DND-41 (cell line): Measurements from ENCODE around the gene EXOC4.

Source experiments
- ATAC-seq: fragments of 200-7000 bp; cut with Tn5 transposase; 3 replicates; pipeline ENCODE4 v1.9.1; 2021; ENCODE audit warnings: low read depth; ENCODE audit not compliant: insufficient read depth
- DNase-seq: peaks from one replicate; pipeline ENCODE4 v3.0.0-alpha.2; 2020
- H2AFZ ChIP-seq: 2 replicates; pipeline ENCODE4 v1.6.0; 2012; ENCODE audit warnings: low read depth, low read length
- H3K27ac ChIP-seq: 2 replicates; pipeline ENCODE4 v1.5.1; 2012; ENCODE audit warnings: low read length, inconsistent platforms
- H3K27me3 ChIP-seq: fragments of 200-600 bp; sonication (generic); 2 replicates; pipeline ENCODE4 v1.6.0; 2012; ENCODE audit warnings: low read length, mild to moderate bottlenecking, inconsistent platforms; ENCODE audit not compliant: insufficient read depth, poor library complexity
- H3K36me3 ChIP-seq: 2 replicates; pipeline ENCODE4 v1.5.1; 2012; ENCODE audit warnings: low read length, inconsistent platforms; ENCODE audit not compliant: insufficient read depth
- H3K4me1 ChIP-seq: 2 replicates; pipeline ENCODE4 v1.5.1; 2012; ENCODE audit warnings: mild to moderate bottlenecking, low read length; ENCODE audit not compliant: insufficient read depth
- H3K4me2 ChIP-seq: 2 replicates; pipeline ENCODE4 v1.6.0; 2012; ENCODE audit warnings: mild to moderate bottlenecking, moderate library complexity, low read length, inconsistent platforms; ENCODE audit not compliant: insufficient read depth
- H3K4me3 ChIP-seq, 2 experiments: fragments of 200-600 bp in 1 of 2; shearing (Covaris generic) in 1 of 2; 2 replicates each; pipeline ENCODE4 v1.5.1; 2012 to 2016; ENCODE audit warnings: inconsistent platforms in 2 of 2, low read length in 2 of 2, mild to moderate bottlenecking in 2 of 2, low read depth in 1 of 2, moderate library complexity in 1 of 2
- H3K79me2 ChIP-seq: 2 replicates; pipeline ENCODE4 v1.6.0; 2012; ENCODE audit warnings: low read length, inconsistent platforms; ENCODE audit not compliant: insufficient read depth
- H3K9ac ChIP-seq: 2 replicates; pipeline ENCODE4 v1.6.0; 2012; ENCODE audit warnings: low read depth, mild to moderate bottlenecking, inconsistent platforms, low read length, moderate library complexity
- H3K9me3 ChIP-seq: 2 replicates; pipeline ENCODE4 v1.5.1; 2012; ENCODE audit warnings: low read length, moderate library complexity, mild to moderate bottlenecking, inconsistent platforms; ENCODE audit not compliant: insufficient read depth, severe bottlenecking
- H4K20me1 ChIP-seq: 2 replicates; pipeline ENCODE4 v1.6.0; 2012; ENCODE audit warnings: low read length; ENCODE audit not compliant: insufficient read depth
- CTCF ChIP-seq: IDR thresholded peaks from 2 replicates; pipeline ENCODE4 v1.5.1; 2012; ENCODE audit warnings: borderline replicate concordance, low read length, moderate library complexity, mild to moderate bottlenecking; ENCODE audit not compliant: poor library complexity, severe bottlenecking; ENCODE audit errors: extremely low read depth
- EZH2 ChIP-seq: IDR thresholded peaks from 3 replicates; pipeline ENCODE4 v1.6.1; 2012; ENCODE audit warnings: borderline replicate concordance, low read depth, mild to moderate bottlenecking, moderate library complexity, low read length, inconsistent platforms; ENCODE audit not compliant: severe bottlenecking

EXOC4 gene

GRCh38 chr7:133534816-133535215 lies 281.9 kb downstream of the EXOC4 start:
- Histone ChIP-seq H3K9me3 (no peaks in the 10 kb centered on the region), H3K9ac (no peak overlapping the region), H3K27ac (no peak overlapping the region), H3K4me2 (no peak overlapping the region), H3K4me3 (no peak overlapping the region), H2AFZ (no peak overlapping the region), H4K20me1 (no peaks in the 10 kb centered on the region), H3K4me1 (0 out of 2 replicates have a peak, but pooled peaks cover 3% of the 10 kb centered on the region), H3K36me3 (no peaks in the 10 kb centered on the region), H3K27me3 (no peaks in the 10 kb centered on the region), H3K79me2 (no peaks in the 10 kb centered on the region)
- DNase-seq (no peak), ATAC-seq (no peak)
- TF ChIP-seq EZH2 (no peak), CTCF (no peak)

- Histone ChIP-seq H3K27me3 (no peaks in the 10 kb centered on the region), H3K4me2 (no peak overlapping the region), H3K79me2 (no peaks in the 10 kb centered on the region), H3K9me3 (no peaks in the 10 kb centered on the region), H3K4me3 (no peak overlapping the region), H3K4me1 (0 out of 2 replicates have a peak, but pooled peaks cover 3% of the 10 kb centered on the region), H3K36me3 (no peaks in the 10 kb centered on the region), H2AFZ (no peak overlapping the region), H4K20me1 (no peaks in the 10 kb centered on the region), H3K9ac (no peak overlapping the region), H3K27ac (no peak overlapping the region)
- TF ChIP-seq EZH2 = no peak
- no peak for TF ChIP-seq CTCF
- no peak for ATAC-seq
- DNase-seq = no peak
Measured at GRCh38 chr7:133535308-133535707, 282.4 kb downstream of the EXOC4 start.

GRCh38 chr7:133536450-133536849 lies 283.6 kb downstream of the EXOC4 start:
- Histone ChIP-seq H4K20me1 (no peaks in the 10 kb centered on the region), H3K4me2 (no peak overlapping the region), H3K27ac (peak overlapping the region; percentile 15; the same call in 1 of the 2 replicates), H3K27me3 (no peaks in the 10 kb centered on the region), H2AFZ (no peak overlapping the region), H3K9me3 (no peaks in the 10 kb centered on the region), H3K4me3 (no peak overlapping the region), H3K79me2 (no peaks in the 10 kb centered on the region), H3K4me1 (0 out of 2 replicates have a peak, but pooled peaks cover 3% of the 10 kb centered on the region), H3K9ac (no peak overlapping the region), H3K36me3 (no peaks in the 10 kb centered on the region)
- ATAC-seq (no peak; the same call in 2 of the 3 replicates), DNase-seq (no peak)
- TF ChIP-seq EZH2 (no peak), CTCF (no peak)

- Histone ChIP-seq H3K4me3 (no peak overlapping the region), H2AFZ (no peak overlapping the region), H3K36me3 (no peaks in the 10 kb centered on the region), H3K4me1 (0 out of 2 replicates have a peak, but pooled peaks cover 3% of the 10 kb centered on the region), H3K27ac (no peak overlapping the region), H4K20me1 (no peaks in the 10 kb centered on the region), H3K9ac (no peak overlapping the region), H3K4me2 (no peak overlapping the region), H3K9me3 (no peaks in the 10 kb centered on the region), H3K27me3 (no peaks in the 10 kb centered on the region), H3K79me2 (no peaks in the 10 kb centered on the region)
- no peak for TF ChIP-seq CTCF
- no peak for TF ChIP-seq EZH2
- DNase-seq (no peak), ATAC-seq (no peak)
Measured at GRCh38 chr7:133539016-133539415, 286.1 kb downstream of the EXOC4 start.
